ENCODE data around the gene TEX55.

DNA sequence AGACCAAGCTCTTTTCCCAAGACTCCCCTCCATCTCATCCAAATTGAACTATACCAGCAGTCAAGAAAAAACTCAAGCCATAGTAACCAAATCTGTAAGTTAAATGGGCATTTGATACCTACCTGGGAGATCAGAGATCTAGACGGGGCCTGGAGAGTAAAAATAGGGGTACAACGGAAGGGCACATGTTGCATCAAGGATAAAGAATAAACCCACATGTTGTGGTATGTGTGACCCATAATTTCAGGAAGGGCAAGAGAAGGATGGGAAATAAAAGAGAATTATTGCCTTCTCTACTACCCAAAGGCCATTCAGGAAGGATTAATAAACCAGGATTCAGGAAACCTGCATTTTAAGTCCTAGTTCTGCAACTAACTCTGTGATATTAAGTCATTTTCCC is 1.5 kb downstream of the TEX55 start:
- no peak for TF ChIP-seq EZH2phosphoT487 (IDR thresholded peaks at IDR 0.05)
- no peak for TF ChIP-seq CTCF (IDR thresholded peaks at IDR 0.05)

All from neural progenitor cell (in vitro differentiated cells).